Activated CD8-positive, alpha-beta T cell treated with anti-CD3 and anti-CD28 coated beads, Interleukin-2, amount 10 ng/mL, durations not matched to agents 7 days and 5 days (primary cell): Measurements from ENCODE around the gene ACOT11. TPM values are rescaled to one million over a fixed set of nuclear protein-coding genes. Genes with fewer than 3 reads are reported as not detected.

Source experiments
- ATAC-seq: fragments of 150-1000 bp; cut with Tn5 transposase; one replicate; pipeline ENCODE4 v1.10.0; 2021; ENCODE audit warnings: moderate library complexity
- CTCF ChIA-PET: fragments of 350-600 bp; sonication (Branson Sonifier 250); formaldehyde crosslinking; loops from one replicate; lab custom pipeline; 2021; ENCODE audit warnings: antibody characterized with exemption; lab: Charles Lee
- POLR2A ChIA-PET: fragments of 350-600 bp; sonication (Branson Sonifier 250); formaldehyde crosslinking; loops from one replicate; lab custom pipeline; 2021; ENCODE audit warnings: antibody characterized with exemption; lab: Charles Lee
- DNase-seq: peaks from one replicate; pipeline ENCODE4 v3.0.0-alpha.2; 2020
- H3K27ac Mint-ChIP-seq: one replicate; pipeline ENCODE4 v1.8.0; 2021; ENCODE audit warnings: mild to moderate bottlenecking, mixed read lengths
- H3K27me3 Mint-ChIP-seq: one replicate; pipeline ENCODE4 v1.8.0; 2021; ENCODE audit warnings: low read depth, mixed read lengths
- H3K36me3 Mint-ChIP-seq: one replicate; pipeline ENCODE4 v1.8.0; 2021; ENCODE audit warnings: low read depth, mixed read lengths
- H3K4me1 Mint-ChIP-seq: one replicate; pipeline ENCODE4 v1.8.0; 2021; ENCODE audit warnings: low read depth, mixed read lengths
- H3K4me3 Mint-ChIP-seq: one replicate; pipeline ENCODE4 v1.8.0; 2021; ENCODE audit warnings: mild to moderate bottlenecking, mixed read lengths
- H3K9me3 Mint-ChIP-seq: one replicate; pipeline ENCODE4 v1.8.0; 2022; ENCODE audit warnings: mixed read lengths; ENCODE audit not compliant: insufficient read depth
- total RNA-seq, 2 experiments: library from RNA; stranded (reverse); gene quantifications; one replicate each; pipeline ENCODE4 v1.2.3, GENCODE V29; 2021

The ACOT11 gene
- total RNA-seq, 2 experiments from 2014 or later, result 1.3 to 1.6 TPM

- H3K27ac Mint-ChIP-seq, result peak overlapping the region; percentile 34
- H3K27me3 Mint-ChIP-seq, result peaks cover 22% of the 10 kb centered on the region
- no peaks in the 10 kb centered on the region for H3K9me3 Mint-ChIP-seq
- DNase-seq (no peak), ATAC-seq (no peak)
- POLR2A ChIA-PET, result interaction anchor here (0.6 kb wide), 1 partner anchor 9 kb away, joined by 4 read pairs; no protein-coding TSS in a partner anchor
- peaks cover 23% of the 10 kb centered on the region for H3K4me1 Mint-ChIP-seq
- CTCF ChIA-PET, result no interaction called here
- H3K36me3 Mint-ChIP-seq, result no peaks in the 10 kb centered on the region
- H3K4me3 Mint-ChIP-seq, result peak overlapping the region; percentile 38
Observed at GRCh38 chr1:54540582-54541295, 7.3 kb upstream of the ACOT11 start.

GRCh38 chr1:54542120-54542961 is 5.7 kb upstream of the ACOT11 start:
- H3K4me3 Mint-ChIP-seq, result peak overlapping the region; percentile 71
- peaks cover 11% of the 10 kb centered on the region for H3K27me3 Mint-ChIP-seq
- H3K4me1 Mint-ChIP-seq, result peaks cover 22% of the 10 kb centered on the region
- peak overlapping the region; percentile 67 for H3K27ac Mint-ChIP-seq
- H3K36me3 Mint-ChIP-seq, result no peaks in the 10 kb centered on the region
- ChIA-PET POLR2A (interaction anchor here (0.6 kb wide), 1 partner anchor 494 kb away, joined by 3 read pairs; no protein-coding TSS in a partner anchor), CTCF (no interaction called here)
- H3K9me3 Mint-ChIP-seq, result no peaks in the 10 kb centered on the region
- ATAC-seq (peak; percentile 93), DNase-seq (peak; percentile 64)

- Mint-ChIP-seq H3K27me3 (peaks cover 10% of the 10 kb centered on the region), H3K36me3 (no peaks in the 10 kb centered on the region), H3K9me3 (no peaks in the 10 kb centered on the region), H3K27ac (peak overlapping the region; percentile 54), H3K4me3 (peak overlapping the region; percentile 71), H3K4me1 (peaks cover 19% of the 10 kb centered on the region)
- ChIA-PET POLR2A (interaction anchor here (0.6 kb wide), 1 partner anchor 379 kb away, joined by 5 read pairs; no protein-coding TSS in a partner anchor), CTCF (no interaction called here)
- no peak for DNase-seq
- no peak for ATAC-seq
Observed at GRCh38 chr1:54542962-54543539, 5.0 kb upstream of the ACOT11 start.

- Mint-ChIP-seq H3K4me3 (no peak overlapping the region), H3K36me3 (no peaks in the 10 kb centered on the region), H3K27me3 (peaks cover 12% of the 10 kb centered on the region), H3K4me1 (peaks cover 19% of the 10 kb centered on the region), H3K9me3 (no peaks in the 10 kb centered on the region), H3K27ac (no peak overlapping the region)
- no peak for DNase-seq
- CTCF ChIA-PET, result no interaction called here
- ATAC-seq, result no peak
- POLR2A ChIA-PET, result no interaction called here
Observed at GRCh38 chr1:54543729-54544496, 4.1 kb upstream of the ACOT11 start.

GRCh38 chr1:54545916-54546635 is 2.0 kb upstream of the ACOT11 start:
- CTCF ChIA-PET, result interaction anchor here (1.4 kb wide), 1 partner anchor 47 kb away, joined by 3 read pairs; no protein-coding TSS in a partner anchor
- Mint-ChIP-seq H3K27ac (no peak overlapping the region), H3K4me1 (peaks cover 17% of the 10 kb centered on the region), H3K36me3 (no peaks in the 10 kb centered on the region), H3K27me3 (peaks cover 6% of the 10 kb centered on the region), H3K9me3 (no peaks in the 10 kb centered on the region), H3K4me3 (no peak overlapping the region)
- no peak for DNase-seq
- POLR2A ChIA-PET, result no interaction called here
- ATAC-seq, result no peak

GRCh38 chr1:54546651-54547401 is 1.2 kb upstream of the ACOT11 start:
- DNase-seq (no peak), ATAC-seq (no peak)
- Mint-ChIP-seq H3K36me3 (no peaks in the 10 kb centered on the region), H3K27me3 (peaks cover 2% of the 10 kb centered on the region), H3K27ac (no peak overlapping the region), H3K9me3 (no peaks in the 10 kb centered on the region), H3K4me1 (peaks cover 10% of the 10 kb centered on the region), H3K4me3 (no peak overlapping the region)
- ChIA-PET CTCF (interaction anchor here (1.4 kb wide), 1 partner anchor 48 kb away, joined by 3 read pairs; no protein-coding TSS in a partner anchor), POLR2A (no interaction called here)

- Mint-ChIP-seq H3K9me3 (no peaks in the 10 kb centered on the region), H3K4me3 (no peak overlapping the region), H3K27ac (no peak overlapping the region), H3K4me1 (no peaks in the 10 kb centered on the region), H3K36me3 (no peaks in the 10 kb centered on the region), H3K27me3 (peaks cover 2% of the 10 kb centered on the region)
- DNase-seq, result no peak
- CTCF ChIA-PET, result no interaction called here
- ATAC-seq, result no peak
- POLR2A ChIA-PET, result no interaction called here
Observed at GRCh38 chr1:54548389-54549044, 489 bp downstream of the ACOT11 start.

GRCh38 chr1:54549181-54549924 is 1.3 kb downstream of the ACOT11 start:
- ATAC-seq (no peak), DNase-seq (no peak)
- H3K4me3 Mint-ChIP-seq, result no peak overlapping the region
- H3K27me3 Mint-ChIP-seq, result peaks cover 5% of the 10 kb centered on the region
- no peaks in the 10 kb centered on the region for H3K36me3 Mint-ChIP-seq
- H3K27ac Mint-ChIP-seq, result no peak overlapping the region
- CTCF ChIA-PET, result no interaction called here
- POLR2A ChIA-PET, result no interaction called here
- no peaks in the 10 kb centered on the region for H3K9me3 Mint-ChIP-seq
- no peaks in the 10 kb centered on the region for H3K4me1 Mint-ChIP-seq

- Mint-ChIP-seq H3K36me3 (no peaks in the 10 kb centered on the region), H3K4me3 (no peak overlapping the region), H3K27me3 (peaks cover 9% of the 10 kb centered on the region), H3K27ac (no peak overlapping the region), H3K9me3 (peaks cover 4% of the 10 kb centered on the region), H3K4me1 (no peaks in the 10 kb centered on the region)
- ATAC-seq (no peak), DNase-seq (no peak)
- CTCF ChIA-PET, result no interaction called here
- POLR2A ChIA-PET, result no interaction called here
Observed at GRCh38 chr1:54551891-54552290, 3.9 kb downstream of the ACOT11 start.
